ENCODE results near the gene OR51V1.

GRCh38 chr11:5159806-5160205 lies 40.7 kb downstream of the OR51V1 start:
- TF ChIP-seq CTCF (conservative IDR thresholded peaks at IDR 0.05; ENCODE audit: low read depth, low read length): no peak
- TF ChIP-seq MAFK (IDR thresholded peaks at IDR 0.05; ENCODE audit: low read depth, low read length): no peak
- no peak for TF ChIP-seq BHLHE40 (IDR thresholded peaks at IDR 0.05; ENCODE audit: low read depth, low read length)
- TF ChIP-seq ELK1 (IDR thresholded peaks at IDR 0.05; ENCODE audit: borderline replicate concordance, low read depth, low read length): no peak
- TF ChIP-seq MXI1 (IDR thresholded peaks at IDR 0.05; ENCODE audit: borderline replicate concordance, low read depth, low read length): no peak
- no peak for TF ChIP-seq USF2 (IDR thresholded peaks at IDR 0.05; ENCODE audit: low read depth, low read length)
- TF ChIP-seq POLR2A (IDR thresholded peaks at IDR 0.05; ENCODE audit: low read depth, low read length): no peak
- TF ChIP-seq CHD1 (IDR thresholded peaks at IDR 0.05; ENCODE audit: low read depth, low read length): no peak
- TF ChIP-seq RAD21 (IDR thresholded peaks at IDR 0.05; ENCODE audit: low read length): no peak
- TF ChIP-seq RCOR1 (IDR thresholded peaks at IDR 0.05; ENCODE audit: insufficient replicate concordance, low read length): no peak

Data from IMR-90 (cell line).